Cardiac muscle cell (in vitro differentiated cells and primary cell): ENCODE measurements around the gene IQGAP3. TPM values are rescaled to one million over a fixed set of nuclear protein-coding genes. Genes with fewer than 3 reads are reported as not detected.

Experiments
- DNase-seq, 2 donors: peaks; one replicate each; pipeline versions ENCODE4 v3.0.0 to v3.0.0-alpha.2; 2010 to 2017; ENCODE audit warnings: low read depth in 1 of 2, low spot score in 1 of 2
- H3K27ac ChIP-seq: fragments of 200-600 bp; sonication (generic); 2 replicates; pipeline ENCODE4 v1.5.1; 2016
- H3K27me3 ChIP-seq: fragments of 200-600 bp; sonication (generic); 2 replicates; pipeline ENCODE4 v1.6.0; 2016; ENCODE audit warnings: control low read depth
- H3K36me3 ChIP-seq: fragments of 200-600 bp; sonication (generic); 2 replicates; pipeline ENCODE4 v1.5.1; 2016; ENCODE audit warnings: control low read depth
- H3K4me1 ChIP-seq: fragments of 200-600 bp; sonication (generic); 2 replicates; pipeline ENCODE4 v1.8.1; 2017; ENCODE audit warnings: low read depth, mild to moderate bottlenecking, mixed run types
- H3K4me3 ChIP-seq: fragments of 200-600 bp; sonication (generic); 2 replicates; pipeline ENCODE4 v1.5.1; 2016; ENCODE audit warnings: mild to moderate bottlenecking
- H3K9me3 ChIP-seq: fragments of 200-600 bp; sonication (generic); 2 replicates; pipeline ENCODE4 v1.5.1; 2017; ENCODE audit warnings: low read depth, mild to moderate bottlenecking, control low read depth
- polyA plus RNA-seq: library from polyadenylated mRNA; unstranded; fragments of >200 nt; fragmentation: Nextera tagmentation; extraction: Ambion mirVana; gene quantifications from 2 replicates; pipeline ENCODE4 v1.2.1, GENCODE V29; 2016
- total RNA-seq: library from RNA; depleted of rRNA; stranded (reverse); fragments of >200 nt; gene quantifications from 2 replicates; pipeline ENCODE4 v1.2.3, GENCODE V29; 2016
- TF ChIP-seq, protein P1 (sequence below): IDR thresholded peaks from 2 replicates; pipeline ENCODE4 v1.5.1; 2012; ENCODE audit warnings: low read depth, mild to moderate bottlenecking, low read length

Gene IQGAP3
- total and polyA plus RNA-seq, 2 experiments from 2014 or later: 0.95 to 31.8 TPM

DNA sequence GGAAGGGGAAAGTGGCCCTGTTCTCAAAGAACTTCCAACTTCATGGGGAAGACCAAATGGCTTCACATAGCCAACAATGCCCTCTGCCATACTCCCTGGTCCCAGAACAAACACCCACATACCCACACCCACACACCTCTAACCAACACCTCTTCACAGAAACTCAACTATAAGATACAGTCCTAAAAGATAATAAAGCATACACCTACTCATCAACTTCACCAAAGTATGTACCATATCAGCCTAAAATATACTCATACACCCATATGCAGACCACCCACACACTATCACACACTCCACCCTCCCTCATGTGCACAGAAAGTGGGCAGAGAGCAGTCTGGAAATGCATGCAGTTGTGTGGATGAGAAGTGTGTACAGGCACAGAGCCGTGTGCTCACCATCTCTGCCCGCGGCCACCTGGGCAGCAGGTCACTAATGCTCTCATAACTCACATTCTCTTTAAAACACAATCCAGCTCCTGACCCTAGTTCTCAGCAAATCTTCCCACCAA, 27.7 kb downstream of the IQGAP3 start:
- H3K9me3 ChIP-seq: no peaks in the 10 kb centered on the region
- DNase-seq: no peak
- H3K4me3 ChIP-seq: no peak overlapping the region
- TF ChIP-seq, protein P1, sequence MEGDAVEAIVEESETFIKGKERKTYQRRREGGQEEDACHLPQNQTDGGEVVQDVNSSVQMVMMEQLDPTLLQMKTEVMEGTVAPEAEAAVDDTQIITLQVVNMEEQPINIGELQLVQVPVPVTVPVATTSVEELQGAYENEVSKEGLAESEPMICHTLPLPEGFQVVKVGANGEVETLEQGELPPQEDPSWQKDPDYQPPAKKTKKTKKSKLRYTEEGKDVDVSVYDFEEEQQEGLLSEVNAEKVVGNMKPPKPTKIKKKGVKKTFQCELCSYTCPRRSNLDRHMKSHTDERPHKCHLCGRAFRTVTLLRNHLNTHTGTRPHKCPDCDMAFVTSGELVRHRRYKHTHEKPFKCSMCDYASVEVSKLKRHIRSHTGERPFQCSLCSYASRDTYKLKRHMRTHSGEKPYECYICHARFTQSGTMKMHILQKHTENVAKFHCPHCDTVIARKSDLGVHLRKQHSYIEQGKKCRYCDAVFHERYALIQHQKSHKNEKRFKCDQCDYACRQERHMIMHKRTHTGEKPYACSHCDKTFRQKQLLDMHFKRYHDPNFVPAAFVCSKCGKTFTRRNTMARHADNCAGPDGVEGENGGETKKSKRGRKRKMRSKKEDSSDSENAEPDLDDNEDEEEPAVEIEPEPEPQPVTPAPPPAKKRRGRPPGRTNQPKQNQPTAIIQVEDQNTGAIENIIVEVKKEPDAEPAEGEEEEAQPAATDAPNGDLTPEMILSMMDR: no peak
- H3K4me1 ChIP-seq: peaks cover 13% of the 10 kb centered on the region
- H3K27me3 ChIP-seq: no peaks in the 10 kb centered on the region
- no peak overlapping the region for H3K27ac ChIP-seq
- H3K36me3 ChIP-seq: no peaks in the 10 kb centered on the region

DNA sequence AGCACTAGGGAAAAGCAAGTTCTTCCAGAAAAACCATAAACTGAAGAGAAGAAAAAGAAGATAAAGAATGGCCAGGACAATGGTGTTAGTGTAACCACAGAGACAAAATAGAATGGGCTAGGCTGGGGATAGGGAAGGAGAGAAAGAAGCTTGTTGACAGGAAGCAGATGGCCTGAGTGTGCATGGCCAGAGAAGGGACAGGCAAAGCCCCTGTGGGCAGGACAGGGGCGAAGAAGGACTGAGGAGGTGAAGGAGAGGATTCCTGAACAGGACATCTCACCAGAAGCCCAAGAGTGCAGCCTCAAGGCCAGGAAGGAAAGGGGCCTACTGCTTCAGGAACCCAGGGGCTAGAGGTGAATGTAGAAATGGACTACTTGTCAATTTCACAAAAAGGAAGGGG, 29.3 kb downstream of the IQGAP3 start:
- Histone ChIP-seq H3K4me3 (no peak overlapping the region), H3K36me3 (no peaks in the 10 kb centered on the region), H3K27me3 (no peaks in the 10 kb centered on the region), H3K9me3 (no peaks in the 10 kb centered on the region), H3K4me1 (peaks cover 12% of the 10 kb centered on the region), H3K27ac (no peak overlapping the region)
- TF ChIP-seq, protein P1: no peak
- no peak for DNase-seq

DNA sequence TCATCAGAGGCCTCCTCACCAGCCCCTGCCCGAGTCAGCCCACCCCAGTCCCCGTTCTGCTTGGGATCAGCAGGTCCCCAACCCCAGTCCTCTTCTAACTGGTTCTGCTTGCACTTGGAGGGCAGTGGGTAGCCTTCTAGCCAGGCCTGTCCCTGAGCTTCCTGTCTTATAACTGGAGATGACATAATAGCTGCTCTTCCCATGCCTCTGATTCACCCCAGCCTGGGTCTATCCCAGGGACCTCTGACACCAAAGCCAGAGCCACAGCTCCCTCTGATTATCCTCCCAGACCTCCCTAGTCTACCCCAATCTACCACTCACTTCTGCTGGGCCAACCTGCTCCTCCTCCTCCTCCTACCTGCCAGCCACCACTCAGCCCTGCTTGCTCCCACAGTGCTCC, 31.4 kb downstream of the IQGAP3 start:
- no peaks in the 10 kb centered on the region for H3K36me3 ChIP-seq
- DNase-seq: no peak
- TF ChIP-seq, protein P1: no peak
- no peaks in the 10 kb centered on the region for H3K9me3 ChIP-seq
- no peak overlapping the region for H3K4me3 ChIP-seq
- H3K4me1 ChIP-seq: peaks cover 5% of the 10 kb centered on the region
- H3K27ac ChIP-seq: no peak overlapping the region
- no peaks in the 10 kb centered on the region for H3K27me3 ChIP-seq

DNA sequence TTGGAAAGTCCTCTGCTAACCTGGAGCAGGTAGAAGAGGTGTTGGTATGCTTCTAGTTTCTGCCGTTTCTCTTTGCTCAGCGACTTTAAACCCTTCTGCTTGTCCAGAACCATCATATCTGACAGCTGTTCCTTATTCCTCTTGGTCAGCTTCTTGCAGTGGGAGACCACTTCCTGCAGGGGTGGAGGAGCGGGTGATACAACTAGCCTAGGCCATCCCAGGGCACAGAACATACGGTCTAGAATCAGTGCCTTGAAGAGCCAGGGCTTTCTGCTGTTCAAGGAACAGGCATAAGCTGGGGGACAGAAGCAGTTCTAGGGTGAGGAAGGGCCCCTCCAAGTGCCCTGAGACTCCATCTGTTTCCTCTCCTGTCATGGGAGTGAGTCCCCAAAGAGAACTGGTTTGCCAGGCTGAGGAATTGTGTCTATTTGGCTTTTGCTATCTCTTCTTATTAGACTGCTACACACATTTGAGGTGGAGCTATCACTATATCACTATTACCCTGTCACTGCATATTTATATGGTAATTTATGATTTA, 32.5 kb downstream of the IQGAP3 start:
- TF ChIP-seq, protein P1: no peak
- DNase-seq: no peak

DNA sequence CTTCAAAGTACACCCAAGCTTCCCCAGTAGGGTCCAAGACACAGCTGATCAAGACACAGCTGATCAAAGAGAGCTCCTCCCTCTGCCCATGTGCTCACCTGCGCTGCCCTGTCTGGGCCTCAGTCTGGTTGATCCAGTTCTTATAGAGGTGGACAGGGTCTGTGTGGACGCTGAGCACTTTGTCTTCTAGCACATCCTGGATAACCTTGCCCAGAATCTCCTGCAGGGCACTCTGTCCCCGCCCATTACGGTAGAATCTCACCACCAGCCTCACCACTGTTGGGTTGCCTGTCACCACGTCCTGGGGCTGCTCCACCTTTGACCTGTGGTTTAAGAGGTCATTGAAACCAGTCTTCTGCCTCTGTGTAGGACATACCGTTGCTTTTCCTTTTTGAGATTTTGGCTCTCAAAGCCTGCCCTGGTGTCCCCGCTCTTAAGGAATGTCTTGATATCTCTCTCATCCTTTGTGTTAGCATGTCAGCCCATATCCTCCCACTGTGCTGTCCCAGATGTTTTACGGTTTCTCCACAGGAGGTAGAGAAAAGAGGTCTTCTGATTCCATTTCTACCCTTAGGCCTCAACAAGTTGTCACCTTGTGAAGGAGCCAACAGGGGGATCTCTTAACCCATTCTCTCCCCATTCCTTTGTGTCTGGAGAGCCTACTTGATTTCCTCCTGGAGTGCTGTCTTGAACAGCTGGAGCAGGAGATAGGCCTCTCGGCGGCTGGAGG, 33.5 kb downstream of the IQGAP3 start:
- no peaks in the 10 kb centered on the region for H3K9me3 ChIP-seq
- H3K4me3 ChIP-seq: no peak overlapping the region
- H3K4me1 ChIP-seq: peaks cover under 1% of the 10 kb centered on the region
- no peak overlapping the region for H3K27ac ChIP-seq
- no peak for DNase-seq
- no peaks in the 10 kb centered on the region for H3K27me3 ChIP-seq
- H3K36me3 ChIP-seq: no peaks in the 10 kb centered on the region
- TF ChIP-seq, protein P1: no peak

More for the DNA sequence above, 32.5 kb downstream of the IQGAP3 start:
- Histone ChIP-seq H3K27ac (no peak overlapping the region), H3K9me3 (no peaks in the 10 kb centered on the region), H3K27me3 (no peaks in the 10 kb centered on the region), H3K36me3 (no peaks in the 10 kb centered on the region), H3K4me3 (no peak overlapping the region), H3K4me1 (peaks cover 5% of the 10 kb centered on the region)
